ENCODE results near the gene PCGF3.

DNA sequence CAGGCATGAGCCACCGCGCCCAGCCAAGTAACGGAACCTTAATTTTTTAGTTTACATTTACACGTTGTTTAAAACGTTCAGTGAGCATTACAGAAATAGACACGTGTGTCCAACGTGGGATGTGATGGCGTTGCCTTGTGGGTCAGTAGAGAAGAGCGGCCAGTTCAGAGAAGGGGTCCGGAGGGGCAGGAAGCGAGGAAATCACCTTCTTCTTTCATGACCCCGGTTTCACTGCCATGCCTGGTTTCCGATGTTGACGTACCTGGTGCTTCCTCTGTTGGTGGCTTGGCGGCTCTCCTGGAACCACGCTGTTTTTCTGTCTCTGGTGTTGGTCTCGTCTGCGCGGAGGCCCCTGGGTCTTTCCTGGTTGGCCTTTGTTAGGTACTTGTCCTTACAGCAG, 42.8 kb downstream of the PCGF3 start:
- no peak for TF ChIP-seq POLR2A (IDR thresholded peaks at IDR 0.05)
- TF ChIP-seq POLR2AphosphoS5 (IDR thresholded peaks at IDR 0.05) = no peak

All from transverse colon (tissue), 3 donors.